ENCODE results near the gene SSBP2. TPM values are rescaled to one million over a fixed set of nuclear protein-coding genes. Genes with fewer than 3 reads are reported as not detected.
"Not testable (repeated sequence)": the region's sequence is repeated elsewhere in the genome, so short reads cannot be mapped to it uniquely, and the experiment has no call there.

The SSBP2 gene
- total RNA-seq, 2 experiments from 2014 or later = 48.2 to 50.6 TPM

- POLR2A ChIA-PET = no interaction called here
- H3K27ac Mint-ChIP-seq = no peak overlapping the region
- no peaks in the 10 kb centered on the region for H3K9me3 Mint-ChIP-seq
- H3K36me3 Mint-ChIP-seq (ENCODE audit: low read depth) = peaks cover 3% of the 10 kb centered on the region
- no peaks in the 10 kb centered on the region for H3K27me3 Mint-ChIP-seq
- DNase-seq = no peak
- H3K4me3 Mint-ChIP-seq = no peak overlapping the region
- CTCF ChIA-PET = no interaction called here
- no peaks in the 10 kb centered on the region for H3K4me1 Mint-ChIP-seq
These were observed 341.0 kb downstream of the SSBP2 start for GRCh38 chr5:81409896-81410295.

- CTCF ChIA-PET = no interaction called here
- H3K27ac Mint-ChIP-seq = no peak overlapping the region
These were observed 341.5 kb downstream of the SSBP2 start for GRCh38 chr5:81409361-81409760.

GRCh38 chr5:81408496-81408895, 342.4 kb downstream of the SSBP2 start:
- H3K27ac Mint-ChIP-seq = no peak overlapping the region
- ChIA-PET POLR2A (no interaction called here), CTCF (no interaction called here)
- no peaks in the 10 kb centered on the region for H3K27me3 Mint-ChIP-seq
- no peak overlapping the region for H3K4me3 Mint-ChIP-seq
- no peak for DNase-seq
- peaks cover 3% of the 10 kb centered on the region for H3K36me3 Mint-ChIP-seq (ENCODE audit: low read depth)
- H3K4me1 Mint-ChIP-seq = no peaks in the 10 kb centered on the region
- H3K9me3 Mint-ChIP-seq = no peaks in the 10 kb centered on the region

More at GRCh38 chr5:81409361-81409760, 341.5 kb downstream of the SSBP2 start:
- no peak for DNase-seq
- Mint-ChIP-seq H3K4me1 (no peaks in the 10 kb centered on the region), H3K9me3 (no peaks in the 10 kb centered on the region), H3K27me3 (no peaks in the 10 kb centered on the region), H3K4me3 (no peak overlapping the region), H3K36me3 (ENCODE audit: low read depth) (peaks cover 3% of the 10 kb centered on the region)
- POLR2A ChIA-PET = no interaction called here

- H3K4me1 Mint-ChIP-seq; H3K27me3 Mint-ChIP-seq; H3K27ac Mint-ChIP-seq; H3K36me3 Mint-ChIP-seq (ENCODE audit: low read depth); POLR2A ChIA-PET; H3K4me3 Mint-ChIP-seq; DNase-seq; H3K9me3 Mint-ChIP-seq; CTCF ChIA-PET: not testable (repeated sequence)
These were observed 343.1 kb downstream of the SSBP2 start for GRCh38 chr5:81407811-81408210.

GRCh38 chr5:81405126-81405891, 345.6 kb downstream of the SSBP2 start:
- H3K27me3 Mint-ChIP-seq = peaks cover 8% of the 10 kb centered on the region
- H3K4me3 Mint-ChIP-seq = no peak overlapping the region
- no peak for DNase-seq
- ChIA-PET POLR2A (no interaction called here), CTCF (interaction anchor here (1.8 kb wide), 1 partner anchor 8 kb away, joined by 3 read pairs; no protein-coding TSS in a partner anchor)
- no peaks in the 10 kb centered on the region for H3K4me1 Mint-ChIP-seq
- peaks cover 3% of the 10 kb centered on the region for H3K36me3 Mint-ChIP-seq (ENCODE audit: low read depth)
- no peak overlapping the region for H3K27ac Mint-ChIP-seq
- no peaks in the 10 kb centered on the region for H3K9me3 Mint-ChIP-seq

- no peak overlapping the region for H3K4me3 Mint-ChIP-seq
- H3K4me1 Mint-ChIP-seq = no peaks in the 10 kb centered on the region
- no peaks in the 10 kb centered on the region for H3K36me3 Mint-ChIP-seq (ENCODE audit: low read depth)
- H3K9me3 Mint-ChIP-seq = no peaks in the 10 kb centered on the region
- peaks cover 9% of the 10 kb centered on the region for H3K27me3 Mint-ChIP-seq
- CTCF ChIA-PET = no interaction called here
- no peak for DNase-seq
- POLR2A ChIA-PET = no interaction called here
- no peak overlapping the region for H3K27ac Mint-ChIP-seq
These were observed 348.5 kb downstream of the SSBP2 start for GRCh38 chr5:81402192-81402930.

GRCh38 chr5:81401266-81401665, 349.6 kb downstream of the SSBP2 start:
- CTCF ChIA-PET = no interaction called here
- no peak for DNase-seq
- Mint-ChIP-seq H3K36me3 (ENCODE audit: low read depth) (no peaks in the 10 kb centered on the region), H3K27ac (no peak overlapping the region), H3K27me3 (peaks cover 16% of the 10 kb centered on the region), H3K9me3 (no peaks in the 10 kb centered on the region), H3K4me1 (no peaks in the 10 kb centered on the region), H3K4me3 (no peak overlapping the region)
- POLR2A ChIA-PET = no interaction called here

- ChIA-PET CTCF (interaction anchor here (1.0 kb wide), 1 partner anchor 11 kb away, joined by 3 read pairs; no protein-coding TSS in a partner anchor), POLR2A (no interaction called here)
- no peak for DNase-seq
- Mint-ChIP-seq H3K4me1 (no peaks in the 10 kb centered on the region), H3K36me3 (ENCODE audit: low read depth) (no peaks in the 10 kb centered on the region), H3K9me3 (no peaks in the 10 kb centered on the region), H3K4me3 (no peak overlapping the region), H3K27ac (no peak overlapping the region), H3K27me3 (peaks cover 24% of the 10 kb centered on the region)
These were observed 350.5 kb downstream of the SSBP2 start for GRCh38 chr5:81400375-81400774.

- POLR2A ChIA-PET = no interaction called here
- Mint-ChIP-seq H3K9me3 (no peaks in the 10 kb centered on the region), H3K27me3 (peaks cover 35% of the 10 kb centered on the region), H3K36me3 (ENCODE audit: low read depth) (no peaks in the 10 kb centered on the region), H3K4me3 (no peak overlapping the region), H3K27ac (no peak overlapping the region), H3K4me1 (no peaks in the 10 kb centered on the region)
- CTCF ChIA-PET = interaction anchor here (0.6 to 0.9 kb wide), 3 partner anchors 10 to 44 kb away, joined by 3 read pairs; no protein-coding TSS in a partner anchor
- no peak for DNase-seq
These were observed 352.2 kb downstream of the SSBP2 start for GRCh38 chr5:81398741-81399140.

- POLR2A ChIA-PET = no interaction called here
- CTCF ChIA-PET = interaction anchor here (1.2 kb wide), 1 partner anchor 9 kb away, joined by 3 read pairs; no protein-coding TSS in a partner anchor
- H3K27ac Mint-ChIP-seq = no peak overlapping the region
- no peaks in the 10 kb centered on the region for H3K9me3 Mint-ChIP-seq
- H3K36me3 Mint-ChIP-seq (ENCODE audit: low read depth) = no peaks in the 10 kb centered on the region
- DNase-seq = no peak
- no peaks in the 10 kb centered on the region for H3K4me1 Mint-ChIP-seq
- H3K27me3 Mint-ChIP-seq = peaks cover 46% of the 10 kb centered on the region
- no peak overlapping the region for H3K4me3 Mint-ChIP-seq
These were observed 353.7 kb downstream of the SSBP2 start for GRCh38 chr5:81397176-81397575.

GRCh38 chr5:81395262-81395661, 355.6 kb downstream of the SSBP2 start:
- POLR2A ChIA-PET = no interaction called here
- H3K27me3 Mint-ChIP-seq = peaks cover 52% of the 10 kb centered on the region
- no peaks in the 10 kb centered on the region for H3K36me3 Mint-ChIP-seq (ENCODE audit: low read depth)
- H3K27ac Mint-ChIP-seq = no peak overlapping the region
- CTCF ChIA-PET = interaction anchor here (1.3 kb wide), 1 partner anchor 38 kb away, joined by 3 read pairs; no protein-coding TSS in a partner anchor
- no peak overlapping the region for H3K4me3 Mint-ChIP-seq
- DNase-seq = no peak
- H3K4me1 Mint-ChIP-seq = no peaks in the 10 kb centered on the region
- no peaks in the 10 kb centered on the region for H3K9me3 Mint-ChIP-seq

GRCh38 chr5:81393783-81394718, 356.8 kb downstream of the SSBP2 start, which contains the start of gene ACOT12:
Gene ACOT12, minus strand, starts transcription at chr5:81394134. Its CDS starts 20 bp downstream, at chr5:81394114.
- Mint-ChIP-seq H3K27ac (no peak within 1 kb of the TSS), H3K27me3 (peaks cover 53% of the 10 kb centered on the region), H3K36me3 (ENCODE audit: low read depth) (no peaks in the 10 kb centered on the region), H3K9me3 (no peaks in the 10 kb centered on the region), H3K4me3 (peak within 1 kb of the TSS; percentile 47), H3K4me1 (no peaks in the 10 kb centered on the region)
- CTCF ChIA-PET = interaction anchor here (0.5 to 1.4 kb wide), 4 partner anchors 12 to 837 kb away, joined by 3 read pairs; no protein-coding TSS in a partner anchor
- POLR2A ChIA-PET = no interaction called here
- DNase-seq = no peak

All from activated CD4-positive, alpha-beta T cell treated with anti-CD3 and anti-CD28 coated beads, Interleukin-2, amount 10 ng/mL, durations not matched to agents 7 days and 5 days (primary cell).